Regular cardiac myocyte (primary cell): ENCODE results near the gene KBTBD12. TPM values are rescaled to one million over a fixed set of nuclear protein-coding genes. Genes with fewer than 3 reads are reported as not detected.

Source experiments
- total RNA-seq: library from RNA; depleted of rRNA; stranded (reverse); fragments of >200 nt; gene quantifications from 2 replicates; pipeline ENCODE4 v1.2.3, GENCODE V29; 2014

The KBTBD12 gene, protein sequence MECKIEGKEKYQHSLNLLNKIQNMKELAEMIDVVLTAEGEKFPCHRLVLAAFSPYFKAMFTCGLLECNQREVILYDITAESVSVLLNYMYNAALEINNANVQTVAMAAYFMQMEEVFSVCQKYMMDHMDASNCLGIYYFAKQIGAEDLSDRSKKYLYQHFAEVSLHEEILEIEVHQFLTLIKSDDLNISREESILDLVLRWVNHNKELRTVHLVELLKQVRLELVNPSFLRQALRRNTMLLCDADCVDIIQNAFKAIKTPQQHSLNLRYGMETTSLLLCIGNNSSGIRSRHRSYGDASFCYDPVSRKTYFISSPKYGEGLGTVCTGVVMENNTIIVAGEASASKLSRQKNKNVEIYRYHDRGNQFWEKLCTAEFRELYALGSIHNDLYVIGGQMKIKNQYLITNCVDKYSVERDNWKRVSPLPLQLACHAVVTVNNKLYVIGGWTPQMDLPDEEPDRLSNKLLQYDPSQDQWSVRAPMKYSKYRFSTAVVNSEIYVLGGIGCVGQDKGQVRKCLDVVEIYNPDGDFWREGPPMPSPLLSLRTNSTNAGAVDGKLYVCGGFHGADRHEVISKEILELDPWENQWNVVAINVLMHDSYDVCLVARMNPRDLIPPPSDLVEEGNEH
- total RNA-seq = not detected in 2 replicates

DNA sequence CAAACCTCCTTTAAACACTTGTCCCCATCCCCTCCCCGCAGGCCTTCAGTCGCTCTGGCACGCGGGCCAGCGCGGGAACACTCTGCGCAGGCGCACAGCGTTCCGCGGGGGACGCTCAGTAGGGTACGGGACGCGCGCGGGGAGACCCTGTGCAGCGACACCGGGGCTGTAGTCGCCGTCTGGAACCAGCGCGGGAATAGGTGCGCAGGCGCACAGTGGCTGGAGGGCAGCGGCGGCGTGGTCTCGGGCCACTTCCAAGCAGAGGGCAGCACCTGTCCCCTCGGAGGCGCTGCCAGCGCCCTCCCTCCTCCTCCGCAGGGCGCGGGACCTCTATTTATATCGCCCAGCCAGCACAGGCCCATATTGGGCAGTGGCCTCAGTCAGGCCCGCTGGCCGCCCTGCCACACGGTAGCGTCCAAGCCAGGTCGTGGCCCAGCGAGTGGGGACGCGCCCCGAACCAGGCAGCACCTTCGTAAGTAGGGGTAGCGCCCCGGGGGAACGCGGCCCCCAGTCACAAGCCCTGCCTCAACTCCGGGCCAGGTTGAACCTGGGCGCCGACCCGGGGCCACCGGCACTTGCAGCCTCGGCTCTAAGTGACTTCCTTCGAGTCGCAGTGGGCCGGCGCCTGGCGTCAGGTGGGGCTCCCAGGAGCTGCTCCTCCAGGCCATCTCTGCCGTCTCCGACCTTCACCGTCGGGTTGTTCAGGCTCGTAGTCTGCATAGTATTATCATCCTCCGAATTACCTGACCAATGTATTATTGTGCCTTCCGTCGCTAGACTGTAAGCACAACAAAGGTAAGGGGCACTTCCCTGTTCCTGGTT lies at the start of gene KBTBD12:
TSS of gene KBTBD12 (plus strand) at position 118 of the 822 bp plus-strand sequence. CDS start 7,830 bp downstream, outside the sequence.

Other genes with a start within 250 kb of the KBTBD12 start
- 9.2 and 16.6 TPM in 2 replicates for gene ABTB1, start 242.3 kb upstream of the KBTBD12 start, total RNA-seq
- gene MGLL, start 92.7 kb upstream of the KBTBD12 start, total RNA-seq = 46.6 and 55.2 TPM in 2 replicates
- gene SEC61A1, start 137.2 kb downstream of the KBTBD12 start, total RNA-seq = 339 and 415 TPM in 2 replicates
- 47.1 and 115 TPM in 2 replicates for gene RUVBL1, start 208.6 kb downstream of the KBTBD12 start, total RNA-seq
- gene EEFSEC, start 238.2 kb downstream of the KBTBD12 start, total RNA-seq = 3.4 and 9.6 TPM in 2 replicates